ENCODE results near the gene OGDH. TPM values are rescaled to one million over a fixed set of nuclear protein-coding genes. Genes with fewer than 3 reads are reported as not detected.

Gene OGDH
- total and polyA plus RNA-seq, 4 donors = 10.8 to 71.2 (median 41.2) TPM

DNA sequence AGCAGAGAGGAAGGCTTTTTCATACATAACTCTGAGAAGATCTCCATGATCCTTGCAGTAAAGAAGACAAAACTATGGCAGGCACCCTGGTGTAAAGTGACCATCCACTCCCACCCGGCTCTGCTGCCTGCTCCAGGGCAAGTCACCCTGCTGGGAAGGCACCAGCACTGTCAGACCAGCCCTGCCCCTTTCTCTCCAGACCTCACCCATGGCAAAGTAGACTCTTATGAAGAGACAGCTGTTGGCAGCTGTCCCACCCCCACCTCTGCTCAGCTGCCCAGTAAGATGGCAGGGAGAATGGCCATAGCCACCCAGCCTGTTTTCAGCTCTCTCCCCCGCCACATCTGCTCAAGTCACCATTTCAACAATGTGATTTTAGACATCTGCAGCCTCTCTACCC lies 133.6 kb downstream of the OGDH start (continued):
- TF ChIP-seq REST (IDR thresholded peaks at IDR 0.05) = no peak

DNA sequence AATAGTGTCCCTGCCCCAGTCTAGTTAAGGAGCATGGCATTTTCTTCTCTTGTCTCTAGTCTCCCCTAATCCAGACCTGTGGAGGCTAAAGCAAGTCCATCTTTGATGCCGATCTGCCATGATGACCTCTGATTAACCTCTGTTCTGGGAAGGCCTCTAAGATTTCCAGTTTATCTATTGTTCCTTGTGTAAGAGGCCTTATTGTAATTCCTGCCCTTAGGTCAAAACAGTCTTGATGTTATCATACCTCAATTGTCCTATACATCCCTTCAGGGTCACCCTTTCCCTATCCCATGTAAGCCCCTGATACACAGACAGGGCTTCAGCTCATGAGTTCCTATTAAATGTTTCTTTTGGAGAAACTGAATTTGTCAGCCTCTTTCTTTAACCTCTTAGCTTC lies 137.3 kb downstream of the OGDH start:
- Histone ChIP-seq H3K36me3 (ENCODE audit: control insufficient read depth in 4 of 4, insufficient read depth in 3 of 4, low read depth in 1 of 4, low read length in 3 of 4) (no peaks in the 10 kb centered on the region), H3K27ac (ENCODE audit: low read depth in 1 of 2, low read length in 2 of 2) (no peak overlapping the region), H3K27me3 (ENCODE audit: control insufficient read depth in 4 of 4, insufficient read depth in 4 of 4, low read length in 3 of 4) (no peaks in the 10 kb centered on the region), H3K4me1 (ENCODE audit: control insufficient read depth in 4 of 4, insufficient read depth in 4 of 4, low read length in 3 of 4) (peaks cover 0 to 6% (median 0%) of the 10 kb centered on the region in 4 donors), H3K4me3 (ENCODE audit: low read depth in 1 of 3, low read length in 3 of 3) (no peak overlapping the region), H3K9ac (ENCODE audit: low read depth in 1 of 2, low read length in 2 of 2) (no peak overlapping the region), H3K9me3 (ENCODE audit: control insufficient read depth in 4 of 4, low read length in 3 of 4) (no peaks in the 10 kb centered on the region)
- TF ChIP-seq NR2F2 (IDR thresholded peaks at IDR 0.05) = peak; percentile 12
- no peak for TF ChIP-seq YY1 (IDR thresholded peaks at IDR 0.05)
- TF ChIP-seq SP1 (IDR thresholded peaks at IDR 0.05) = no peak
- no peak for TF ChIP-seq ATF3 (IDR thresholded peaks at IDR 0.05)
- 75% methylated on average over 1 of the region's 1 CpG for WGBS
- no peak for DNase-seq (ENCODE audit: low spot score)

GRCh38 chr7:44748045-44748947 lies 141.9 kb downstream of the OGDH start, which contains the start of gene ZMIZ2:
Gene ZMIZ2, plus strand, starts transcription at chr7:44748847. Its CDS starts 7,403 bp downstream, at chr7:44756250.
- Histone ChIP-seq H3K27me3 (ENCODE audit: control insufficient read depth in 4 of 4, insufficient read depth in 4 of 4, low read length in 3 of 4) (no peaks in the 10 kb centered on the region), H3K27ac (ENCODE audit: low read depth in 1 of 2, low read length in 2 of 2) (peak within 1 kb of the TSS; percentile 95 to 97), H3K9me3 (ENCODE audit: control insufficient read depth in 4 of 4, low read length in 3 of 4) (no peaks in the 10 kb centered on the region), H3K9ac (ENCODE audit: low read depth in 1 of 2, low read length in 2 of 2) (peak within 1 kb of the TSS; percentile 43 to 75), H3K36me3 (ENCODE audit: control insufficient read depth in 4 of 4, insufficient read depth in 3 of 4, low read depth in 1 of 4, low read length in 3 of 4) (no peaks in the 10 kb centered on the region), H3K4me3 (ENCODE audit: low read depth in 1 of 3, low read length in 3 of 3) (peak within 1 kb of the TSS; percentile 73 to 95 (median 83)), H3K4me1 (ENCODE audit: control insufficient read depth in 4 of 4, insufficient read depth in 4 of 4, low read length in 3 of 4) (peaks cover 15 to 34% (median 25%) of the 10 kb centered on the region in 4 donors)
- 2% methylated on average over 92 of the region's 92 CpGs for WGBS
- peak in 1 of 2 donors; percentile 58 for TF ChIP-seq EGR1 (IDR thresholded peaks at IDR 0.05; ENCODE audit: low read depth in 2 of 2)
- TF ChIP-seq YY1 (IDR thresholded peaks at IDR 0.05) = peak; percentile 20
- TF ChIP-seq TAF1 (conservative IDR thresholded peaks at IDR 0.05) = no peak
- TF ChIP-seq, protein P1, sequence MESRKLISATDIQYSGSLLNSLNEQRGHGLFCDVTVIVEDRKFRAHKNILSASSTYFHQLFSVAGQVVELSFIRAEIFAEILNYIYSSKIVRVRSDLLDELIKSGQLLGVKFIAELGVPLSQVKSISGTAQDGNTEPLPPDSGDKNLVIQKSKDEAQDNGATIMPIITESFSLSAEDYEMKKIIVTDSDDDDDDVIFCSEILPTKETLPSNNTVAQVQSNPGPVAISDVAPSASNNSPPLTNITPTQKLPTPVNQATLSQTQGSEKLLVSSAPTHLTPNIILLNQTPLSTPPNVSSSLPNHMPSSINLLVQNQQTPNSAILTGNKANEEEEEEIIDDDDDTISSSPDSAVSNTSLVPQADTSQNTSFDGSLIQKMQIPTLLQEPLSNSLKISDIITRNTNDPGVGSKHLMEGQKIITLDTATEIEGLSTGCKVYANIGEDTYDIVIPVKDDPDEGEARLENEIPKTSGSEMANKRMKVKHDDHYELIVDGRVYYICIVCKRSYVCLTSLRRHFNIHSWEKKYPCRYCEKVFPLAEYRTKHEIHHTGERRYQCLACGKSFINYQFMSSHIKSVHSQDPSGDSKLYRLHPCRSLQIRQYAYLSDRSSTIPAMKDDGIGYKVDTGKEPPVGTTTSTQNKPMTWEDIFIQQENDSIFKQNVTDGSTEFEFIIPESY (IDR thresholded peaks at IDR 0.05) = no peak
- DNase-seq (ENCODE audit: low spot score) = peak; percentile 98
